Thyroid gland (tissue), 4 donors: ENCODE measurements around the gene SLC19A1.
"Not testable (repeated sequence)": the region's sequence is repeated elsewhere in the genome, so short reads cannot be mapped to it uniquely, and the experiment has no call there.

Source experiments
- CTCF ChIP-seq, 6 experiments: fragments of 200-600 bp in 3 of 6; fragments of 450-650 bp in 3 of 6; sonication (generic) in 3 of 6; IDR thresholded peaks; one replicate each; pipeline ENCODE4 v1.5.1; 2016 to 2019; ENCODE audit warnings: antibody characterized with exemption in 6 of 6, mild to moderate bottlenecking in 2 of 6, inconsistent platforms in 1 of 6, moderate library complexity in 1 of 6
- POLR2A ChIP-seq, 2 donors: fragments of 450-650 bp; IDR thresholded peaks; one replicate each; pipeline ENCODE4 v1.6.1; 2017; ENCODE audit warnings: antibody characterized with exemption in 2 of 2, mild to moderate bottlenecking in 2 of 2, moderate library complexity in 1 of 2

GRCh38 chr21:45561241-45561640, 19.0 kb upstream of the SLC19A1 start:
- not testable (repeated sequence) for TF ChIP-seq CTCF, POLR2A (IDR thresholded peaks at IDR 0.05)
